PC-9 (cell line): ENCODE data around the gene DKK3. TPM values are rescaled to one million over a fixed set of nuclear protein-coding genes. Genes with fewer than 3 reads are reported as not detected.

ENCODE experiments used
- BruUV-seq: library from RNA; stranded (reverse); fragments of 400-500 nt; replicated peaks from 2 replicates; lab custom pipeline; 2021; lab: Mats Ljungman, UMichigan
- CTCF ChIA-PET: fragments of 300-600 bp; sonication (Branson Sonifier 250); formaldehyde crosslinking; loops from one replicate; lab custom pipeline; 2022; ENCODE audit warnings: antibody characterized with exemption; lab: Charles Lee
- POLR2A ChIA-PET: fragments of 300-600 bp; sonication (Branson Sonifier 250); formaldehyde crosslinking; loops from one replicate; lab custom pipeline; 2022; ENCODE audit warnings: antibody characterized with exemption; ENCODE audit not compliant: unreplicated experiment; lab: Charles Lee
- DNase-seq, 2 experiments: peaks; one replicate each; pipeline versions ENCODE4 v3.0.0 to v3.0.0-alpha.2; 2015 to 2022; ENCODE audit warnings: mixed read lengths in 1 of 2
- H2AFZ ChIP-seq: fragments of 200-600 bp; sonication (generic); 2 replicates; pipeline ENCODE4 v1.8.1; 2017; ENCODE audit warnings: antibody characterized with exemption
- H3F3A ChIP-seq: fragments of 200-600 bp; sonication (generic); 2 replicates; pipeline ENCODE4 v1.8.1; 2017; ENCODE audit warnings: antibody characterized with exemption, mild to moderate bottlenecking, low read depth; ENCODE audit not compliant: insufficient read depth
- H3K27ac ChIP-seq: fragments of 200-600 bp; sonication (generic); 2 replicates; pipeline ENCODE4 v1.6.1; 2016; ENCODE audit warnings: mixed run types
- H3K27me3 ChIP-seq: fragments of 200-600 bp; sonication (generic); 2 replicates; pipeline ENCODE4 v1.6.1; 2016; ENCODE audit warnings: low read depth, mixed run types; ENCODE audit not compliant: insufficient read depth
- H3K36me3 ChIP-seq: fragments of 200-600 bp; sonication (generic); 2 replicates; pipeline ENCODE4 v1.6.1; 2016; ENCODE audit warnings: low read depth, mixed run types
- H3K4me1 ChIP-seq: fragments of 200-600 bp; sonication (generic); replicated peaks from 2 replicates; pipeline ENCODE4 v1.6.1; 2016; ENCODE audit warnings: mixed run types; ENCODE audit not compliant: insufficient read depth
- H3K4me2 ChIP-seq: fragments of 200-600 bp; sonication (generic); 2 replicates; pipeline ENCODE4 v1.6.1; 2017; ENCODE audit warnings: mixed run types
- H3K4me3 ChIP-seq: fragments of 200-600 bp; sonication (generic); 2 replicates; pipeline ENCODE4 v1.6.1; 2016; ENCODE audit warnings: mixed run types
- H3K79me2 ChIP-seq: fragments of 200-600 bp; sonication (generic); 2 replicates; pipeline ENCODE4 v1.6.1; 2017; ENCODE audit warnings: low read depth, mixed run types
- H3K9me2 ChIP-seq: fragments of 200-600 bp; sonication (generic); 2 replicates; pipeline ENCODE4 v1.8.1; 2017; ENCODE audit warnings: mild to moderate bottlenecking; ENCODE audit not compliant: insufficient read depth
- H3K9me3 ChIP-seq: fragments of 200-600 bp; sonication (generic); 2 replicates; pipeline ENCODE4 v1.8.1; 2016; ENCODE audit warnings: low read depth; ENCODE audit not compliant: insufficient read depth
- H4K20me1 ChIP-seq: fragments of 200-600 bp; sonication (generic); 2 replicates; pipeline ENCODE4 v1.8.1; 2017; ENCODE audit not compliant: insufficient read depth
- EZH2 ChIP-seq: fragments of 200-600 bp; sonication (generic); IDR thresholded peaks from 2 replicates; pipeline ENCODE4 v1.8.0; 2017; ENCODE audit warnings: antibody characterized with exemption, low read depth
- intact Hi-C: fragments of 100-400 bp; cut with micrococcal nuclease; formaldehyde crosslinking; loops from one replicate; pipeline ENCODE4 v1.10.0; 2022; ENCODE audit not compliant: unreplicated experiment
- total RNA-seq: library from RNA; stranded (reverse); gene quantifications from 2 replicates; pipeline ENCODE4 v1.2.3, GENCODE V29; 2021
- TF ChIP-seq, protein P1 (sequence below): fragments of 200-600 bp; sonication (generic); conservative IDR thresholded peaks from 2 replicates; pipeline ENCODE4 v1.6.1; 2017; ENCODE audit warnings: mixed run types, antibody characterized with exemption, mild to moderate bottlenecking, moderate library complexity

Gene DKK3
- total RNA-seq, 1 experiment from 2014 or later, result 11.5 TPM

DNA sequence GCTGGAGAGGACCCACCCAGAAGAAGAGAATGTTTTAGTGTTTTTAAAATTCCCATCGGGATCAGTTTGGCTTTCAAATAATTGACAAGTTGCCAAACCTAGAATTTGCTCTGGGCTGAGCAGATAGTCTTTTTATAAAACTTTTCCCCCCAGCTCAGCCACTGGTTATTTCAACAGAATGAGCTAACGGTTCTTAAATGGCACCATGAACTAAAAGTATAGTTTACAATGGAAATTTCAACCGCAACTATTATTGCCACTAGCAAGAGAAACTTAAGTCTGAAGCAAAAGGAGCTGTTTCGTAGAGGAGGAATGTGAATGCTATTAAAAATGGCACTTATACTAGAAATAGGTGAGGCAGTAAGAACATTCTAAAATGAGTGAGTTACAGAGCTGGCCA is 3.4 kb downstream of the DKK3 start:
- Histone ChIP-seq H3K4me1 (no peaks in the 10 kb centered on the region), H2AFZ (no peak overlapping the region), H3K9me2 (no peaks in the 10 kb centered on the region), H3K79me2 (no peaks in the 10 kb centered on the region), H4K20me1 (no peaks in the 10 kb centered on the region), H3K4me2 (no peak overlapping the region), H3K36me3 (no peaks in the 10 kb centered on the region), H3K27me3 (0 out of 2 replicates have a peak, but pooled peaks cover 5% of the 10 kb centered on the region), H3K4me3 (no peak overlapping the region), H3F3A (0 out of 2 replicates have a peak, but pooled peaks cover 3% of the 10 kb centered on the region), H3K9me3 (no peaks in the 10 kb centered on the region), H3K27ac (no peak overlapping the region)
- no peak for DNase-seq
- TF ChIP-seq EZH2, result no peak
- TF ChIP-seq, protein P1, sequence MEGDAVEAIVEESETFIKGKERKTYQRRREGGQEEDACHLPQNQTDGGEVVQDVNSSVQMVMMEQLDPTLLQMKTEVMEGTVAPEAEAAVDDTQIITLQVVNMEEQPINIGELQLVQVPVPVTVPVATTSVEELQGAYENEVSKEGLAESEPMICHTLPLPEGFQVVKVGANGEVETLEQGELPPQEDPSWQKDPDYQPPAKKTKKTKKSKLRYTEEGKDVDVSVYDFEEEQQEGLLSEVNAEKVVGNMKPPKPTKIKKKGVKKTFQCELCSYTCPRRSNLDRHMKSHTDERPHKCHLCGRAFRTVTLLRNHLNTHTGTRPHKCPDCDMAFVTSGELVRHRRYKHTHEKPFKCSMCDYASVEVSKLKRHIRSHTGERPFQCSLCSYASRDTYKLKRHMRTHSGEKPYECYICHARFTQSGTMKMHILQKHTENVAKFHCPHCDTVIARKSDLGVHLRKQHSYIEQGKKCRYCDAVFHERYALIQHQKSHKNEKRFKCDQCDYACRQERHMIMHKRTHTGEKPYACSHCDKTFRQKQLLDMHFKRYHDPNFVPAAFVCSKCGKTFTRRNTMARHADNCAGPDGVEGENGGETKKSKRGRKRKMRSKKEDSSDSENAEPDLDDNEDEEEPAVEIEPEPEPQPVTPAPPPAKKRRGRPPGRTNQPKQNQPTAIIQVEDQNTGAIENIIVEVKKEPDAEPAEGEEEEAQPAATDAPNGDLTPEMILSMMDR, result no peak
- ChIA-PET CTCF (no interaction called here), POLR2A (no interaction called here)
- intact Hi-C loops, result no loop called here
- BruUV-seq, result no TSS peak

DNA sequence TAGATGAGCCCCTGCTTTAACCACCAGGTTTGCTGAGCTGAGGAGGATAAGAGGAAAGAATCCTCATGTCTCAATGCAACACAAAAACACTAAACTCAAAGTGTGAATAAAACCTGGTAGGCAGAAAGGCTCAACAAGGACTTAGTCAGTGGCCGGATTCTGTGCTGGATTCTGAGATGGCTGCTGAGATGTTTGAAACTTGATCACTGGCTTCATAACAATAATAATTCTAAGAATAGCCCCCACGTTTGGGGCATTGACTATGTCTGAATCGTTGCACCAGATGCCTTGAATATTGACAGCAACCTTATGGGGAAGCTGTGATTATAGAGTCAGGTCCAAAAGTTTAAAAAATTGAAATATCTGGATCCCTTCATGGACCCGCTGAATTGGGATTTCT is 4.6 kb downstream of the DKK3 start:
- CTCF ChIA-PET, result no interaction called here

DNA sequence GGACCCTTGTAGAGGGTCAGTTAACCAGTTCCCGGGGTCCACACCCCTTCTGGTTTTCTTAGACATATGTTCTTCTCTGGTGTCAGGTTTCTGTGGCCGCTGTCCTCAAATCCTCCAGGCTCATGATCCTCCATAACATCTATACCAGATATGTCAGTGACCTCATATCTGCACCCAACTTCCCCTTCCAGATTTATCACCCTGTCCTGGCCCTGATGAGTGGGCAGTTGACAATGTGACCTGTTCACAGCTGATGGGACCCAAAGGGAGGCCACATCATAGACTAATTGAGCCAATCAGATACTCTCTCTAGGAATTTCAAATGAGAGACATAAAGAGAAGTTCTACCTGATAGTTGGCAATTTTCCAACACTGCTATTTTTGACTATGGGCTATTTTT is 5.1 kb downstream of the DKK3 start:
- POLR2A ChIA-PET, result no interaction called here
- Histone ChIP-seq H3K27me3 (no peaks in the 10 kb centered on the region), H3K4me1 (peaks cover 5% of the 10 kb centered on the region), H3F3A (0 out of 2 replicates have a peak, but pooled peaks cover 3% of the 10 kb centered on the region), H3K9me2 (no peaks in the 10 kb centered on the region), H3K4me3 (no peak overlapping the region), H3K36me3 (no peaks in the 10 kb centered on the region), H3K79me2 (no peaks in the 10 kb centered on the region), H2AFZ (no peak overlapping the region), H4K20me1 (no peaks in the 10 kb centered on the region), H3K4me2 (no peak overlapping the region), H3K27ac (no peak overlapping the region), H3K9me3 (no peaks in the 10 kb centered on the region)
- CTCF ChIA-PET, result no interaction called here
- TF ChIP-seq, protein P1, result no peak
- no peak for TF ChIP-seq EZH2
- BruUV-seq, result no TSS peak
- intact Hi-C loops, result no loop called here
- no peak for DNase-seq

More for the DNA sequence above, 4.6 kb downstream of the DKK3 start:
- Histone ChIP-seq H3K4me3 (no peak overlapping the region), H3K79me2 (no peaks in the 10 kb centered on the region), H3K9me3 (no peaks in the 10 kb centered on the region), H3F3A (0 out of 2 replicates have a peak, but pooled peaks cover 3% of the 10 kb centered on the region), H4K20me1 (no peaks in the 10 kb centered on the region), H3K27ac (no peak overlapping the region), H3K4me2 (no peak overlapping the region), H3K4me1 (peaks cover 2% of the 10 kb centered on the region), H3K9me2 (no peaks in the 10 kb centered on the region), H2AFZ (no peak overlapping the region), H3K27me3 (no peaks in the 10 kb centered on the region), H3K36me3 (no peaks in the 10 kb centered on the region)
- intact Hi-C loops, result no loop called here
- TF ChIP-seq, protein P1, result no peak
- TF ChIP-seq EZH2, result no peak
- no peak for DNase-seq
- POLR2A ChIA-PET, result no interaction called here
- no TSS peak for BruUV-seq
